NCI-H526 (cell line): ENCODE results near the gene PNMA8A.
"Not testable (repeated sequence)": the region's sequence is repeated elsewhere in the genome, so short reads cannot be mapped to it uniquely, and the experiment has no call there.

ENCODE experiments used
- DNase-seq, 2 experiments: peaks; one replicate each; lab custom pipeline; 2025; lab: John Stamatoyannopoulos, UW

Gene PNMA8A, protein sequence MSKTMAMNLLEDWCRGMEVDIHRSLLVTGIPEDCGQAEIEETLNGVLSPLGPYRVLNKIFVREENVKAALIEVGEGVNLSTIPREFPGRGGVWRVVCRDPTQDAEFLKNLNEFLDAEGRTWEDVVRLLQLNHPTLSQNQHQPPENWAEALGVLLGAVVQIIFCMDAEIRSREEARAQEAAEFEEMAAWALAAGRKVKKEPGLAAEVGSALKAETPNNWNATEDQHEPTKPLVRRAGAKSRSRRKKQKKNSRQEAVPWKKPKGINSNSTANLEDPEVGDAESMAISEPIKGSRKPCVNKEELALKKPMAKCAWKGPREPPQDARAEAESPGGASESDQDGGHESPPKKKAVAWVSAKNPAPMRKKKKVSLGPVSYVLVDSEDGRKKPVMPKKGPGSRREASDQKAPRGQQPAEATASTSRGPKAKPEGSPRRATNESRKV

DNA sequence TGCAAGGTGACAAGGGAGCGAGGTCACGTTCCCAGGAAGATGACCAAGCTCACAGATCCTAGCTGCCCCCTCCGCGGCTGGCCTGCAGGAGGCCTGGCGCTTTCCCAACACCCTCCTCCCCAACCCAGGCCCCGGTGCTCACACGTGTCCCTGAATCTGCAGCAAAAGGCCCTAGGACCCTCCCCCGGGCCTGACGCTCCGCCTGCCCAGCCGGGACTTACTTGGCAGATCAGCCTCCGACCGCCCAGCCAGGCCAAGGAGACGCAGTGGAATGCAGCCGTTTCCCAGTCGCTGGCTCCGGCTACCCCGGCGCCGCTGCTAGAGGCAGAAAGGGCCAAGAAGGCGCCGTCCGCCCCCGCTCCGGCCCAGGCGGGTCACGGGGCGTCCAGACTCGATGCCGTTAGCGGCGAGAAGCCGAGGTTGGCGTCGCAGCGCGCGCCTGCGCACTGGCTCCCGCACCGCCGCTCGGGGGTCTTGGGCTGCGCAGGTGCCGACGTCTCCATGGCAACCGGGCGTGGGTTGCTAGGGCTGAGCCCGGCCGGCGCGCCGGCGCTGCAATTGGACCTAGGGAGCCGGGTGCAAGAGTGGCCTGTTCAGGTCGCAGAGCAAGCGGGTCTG is at the start of gene PNMA8A:
PNMA8A (minus strand) TSS at position 448 of the 618 bp plus-strand sequence. CDS start 528 bp downstream, outside the sequence.
- peak; percentile 68 to 96 for DNase-seq

DNA sequence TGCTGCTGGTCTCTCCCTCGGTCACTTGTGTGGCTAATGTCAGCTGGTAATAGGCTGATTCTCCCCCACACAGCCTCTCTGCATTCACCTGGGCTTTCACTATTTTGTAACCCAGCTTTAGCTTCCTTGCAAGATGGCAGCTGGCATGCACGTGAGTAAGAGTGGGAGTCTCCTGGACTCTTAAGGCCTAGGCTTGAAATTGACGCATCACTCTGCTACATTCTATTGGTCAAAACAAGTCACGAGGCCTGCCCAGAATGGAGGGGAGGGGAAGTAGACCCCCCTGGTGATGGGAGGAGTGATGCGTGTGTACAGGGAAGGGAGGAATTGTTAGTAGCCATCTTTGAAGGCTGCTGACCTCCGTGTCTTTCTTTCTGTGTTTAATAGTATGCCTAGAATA is 49.3 kb upstream of the PNMA8A start:
- DNase-seq = no peak

DNA sequence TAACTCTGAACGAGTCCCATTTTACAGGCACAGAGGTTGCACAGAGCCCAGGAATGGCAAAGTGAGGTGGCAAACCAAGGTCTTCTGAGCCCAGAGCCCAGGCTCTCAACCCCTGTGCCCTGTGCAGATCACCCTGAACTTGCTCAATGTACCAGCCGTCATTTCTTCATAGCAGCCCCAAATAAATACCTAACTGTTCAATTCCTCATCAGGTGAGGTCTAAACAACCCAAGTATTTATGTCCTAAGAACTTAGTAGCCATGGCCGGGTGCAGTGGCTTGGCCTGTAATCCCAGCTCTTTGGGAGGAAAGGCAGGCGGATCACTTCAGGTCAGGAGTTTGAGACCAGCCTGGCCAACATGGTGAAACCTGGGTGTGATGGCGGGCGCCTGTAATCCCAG is 46.1 kb upstream of the PNMA8A start:
- DNase-seq = no peak

DNA sequence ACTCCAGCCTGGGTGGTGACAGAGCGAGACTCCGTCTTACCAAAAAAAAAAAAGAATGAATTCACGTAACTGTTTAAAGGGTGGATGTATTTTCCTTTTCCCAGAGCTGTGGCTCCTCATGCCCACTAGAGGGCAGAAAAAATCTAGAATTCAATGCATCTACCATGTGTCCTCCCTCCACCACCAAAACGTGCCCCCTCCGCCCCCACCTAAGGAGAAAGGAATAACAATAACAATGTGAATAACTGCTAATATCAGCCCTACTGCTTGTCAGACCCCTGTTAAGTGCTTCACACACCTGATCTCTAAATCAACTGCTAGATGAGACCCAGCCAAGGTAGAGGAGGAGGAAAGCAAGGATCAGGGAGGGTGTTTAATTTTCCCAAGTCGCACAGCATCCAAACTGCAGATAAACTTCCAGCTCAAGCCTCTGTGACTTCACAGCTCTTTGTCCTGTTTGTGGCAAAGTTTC is 44.6 kb upstream of the PNMA8A start:
- DNase-seq = peak in 1 of 2 experiments; percentile 51

DNA sequence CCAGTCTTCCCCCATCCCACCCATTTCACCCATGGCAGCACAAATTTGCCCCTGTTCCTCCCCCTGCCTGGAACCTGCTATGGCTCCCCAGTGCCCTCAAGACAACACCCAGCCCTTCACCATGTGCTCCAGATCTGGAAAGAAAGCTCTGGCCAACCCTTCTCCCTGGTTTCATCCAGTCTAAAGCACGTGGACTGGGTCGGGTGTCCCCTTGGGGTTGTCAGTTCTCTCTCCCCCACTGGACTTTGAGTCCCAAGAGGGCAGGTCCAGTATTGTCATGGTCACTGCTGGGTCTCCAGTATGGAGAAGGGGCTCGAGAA is 43.9 kb upstream of the PNMA8A start:
- DNase-seq = no peak

DNA sequence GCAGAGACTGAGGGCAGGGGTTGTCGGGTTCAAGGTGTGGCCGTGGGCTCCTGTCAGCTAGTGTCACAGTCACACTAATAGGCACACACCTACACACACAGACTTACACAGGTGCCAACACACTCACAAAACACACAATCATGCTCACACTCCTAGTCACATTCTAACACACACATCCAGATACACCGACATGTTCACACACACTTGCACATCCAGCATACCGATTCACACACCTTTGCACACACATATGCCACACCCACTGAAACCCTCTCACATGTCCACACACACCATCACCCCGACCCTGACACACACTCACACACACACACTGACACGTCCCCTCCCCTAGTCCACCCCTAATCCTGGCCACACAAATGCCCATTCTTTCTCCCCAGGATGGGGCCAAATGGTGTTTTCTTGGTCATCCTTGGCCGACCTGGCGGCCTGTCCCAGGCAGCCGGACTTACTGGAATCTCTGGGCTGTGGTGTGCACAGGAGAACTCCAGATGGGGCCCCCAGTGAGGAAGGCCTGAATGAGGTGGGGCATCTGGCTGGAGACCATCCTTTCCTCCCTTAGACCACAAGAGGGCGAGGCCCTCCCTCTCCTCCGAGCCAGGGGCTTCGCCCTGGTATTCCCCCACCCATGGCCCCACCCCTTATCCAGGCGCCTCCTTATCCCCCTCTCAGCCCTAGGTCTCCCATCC is 43.4 kb upstream of the PNMA8A start:
- no peak for DNase-seq

DNA sequence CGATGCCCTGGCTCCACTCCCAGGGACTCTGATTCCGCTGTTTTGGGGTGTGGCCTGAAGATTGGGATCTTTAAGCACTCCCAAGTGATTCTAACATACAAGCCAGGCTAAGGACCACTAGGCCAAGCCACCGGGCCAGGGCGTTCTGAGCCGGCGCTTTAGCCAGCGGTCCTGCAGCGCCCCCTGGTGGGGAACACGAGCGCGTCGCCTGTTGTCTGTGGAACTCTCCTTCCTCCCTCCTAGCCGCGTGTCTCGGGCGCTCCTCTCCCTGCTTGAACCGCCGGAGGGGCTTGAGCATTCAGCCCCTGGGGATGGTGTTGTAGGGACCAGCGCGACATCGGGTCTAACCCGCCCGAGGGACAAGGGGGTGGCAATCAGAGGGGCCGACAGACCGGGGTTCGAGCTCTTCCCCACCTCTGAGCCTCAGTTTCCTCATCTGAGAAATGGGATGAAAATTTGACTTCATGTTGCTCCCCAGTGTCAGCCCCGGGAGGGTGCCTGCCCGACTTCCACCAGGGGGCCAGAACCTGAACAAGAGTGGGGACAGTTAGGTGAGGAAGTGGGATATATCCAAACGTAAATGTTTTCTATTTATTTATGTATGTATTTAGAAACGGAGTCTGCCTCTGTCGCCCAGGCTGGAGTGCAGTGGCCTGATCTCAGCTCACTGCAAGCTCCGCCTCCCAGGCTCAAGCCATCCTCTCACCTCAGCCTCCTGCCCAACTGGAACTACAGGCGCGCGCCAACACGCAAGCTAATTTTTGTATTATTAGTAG is 42.3 kb upstream of the PNMA8A start:
- peak; percentile 22 to 82 for DNase-seq

DNA sequence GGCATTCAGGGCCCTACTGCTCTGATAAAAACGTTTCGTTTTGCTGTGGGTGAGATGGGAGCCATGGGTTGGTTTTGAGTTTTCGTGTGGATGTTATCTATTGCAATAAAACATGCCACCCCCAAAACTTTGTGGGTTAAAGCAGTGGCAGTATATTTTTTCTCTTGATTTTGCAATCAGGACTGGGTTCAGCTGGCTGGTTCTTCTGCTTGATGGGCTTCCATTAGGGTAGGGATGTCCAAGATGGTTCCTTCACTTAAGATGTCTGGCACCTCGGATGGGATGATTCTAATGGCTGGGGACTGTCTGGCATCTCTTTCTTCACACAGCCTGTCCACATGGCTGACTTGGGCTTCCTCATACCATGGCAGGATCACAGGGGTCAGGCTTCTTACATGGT is 39.9 kb upstream of the PNMA8A start:
- no peak for DNase-seq

DNA sequence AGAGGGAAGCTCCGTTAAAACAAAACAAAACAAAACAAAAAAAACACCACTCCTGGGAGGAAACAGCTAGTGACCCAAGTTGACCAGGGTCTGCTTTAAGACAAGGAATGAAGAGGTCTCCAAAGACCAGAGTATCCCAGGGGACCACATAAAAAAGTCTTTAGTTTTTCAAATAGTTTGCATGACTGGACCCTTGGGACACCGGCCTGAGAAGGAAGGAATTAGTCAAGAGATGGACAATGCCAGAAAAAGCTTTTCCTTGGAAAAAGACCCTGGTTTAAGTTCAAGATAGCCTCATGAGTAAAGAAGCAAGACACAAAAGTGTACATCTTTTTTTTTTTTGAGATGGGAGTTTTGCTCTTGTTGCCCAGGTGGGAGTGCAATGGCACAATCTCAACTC is 36.8 kb upstream of the PNMA8A start:
- DNase-seq = no peak

DNA sequence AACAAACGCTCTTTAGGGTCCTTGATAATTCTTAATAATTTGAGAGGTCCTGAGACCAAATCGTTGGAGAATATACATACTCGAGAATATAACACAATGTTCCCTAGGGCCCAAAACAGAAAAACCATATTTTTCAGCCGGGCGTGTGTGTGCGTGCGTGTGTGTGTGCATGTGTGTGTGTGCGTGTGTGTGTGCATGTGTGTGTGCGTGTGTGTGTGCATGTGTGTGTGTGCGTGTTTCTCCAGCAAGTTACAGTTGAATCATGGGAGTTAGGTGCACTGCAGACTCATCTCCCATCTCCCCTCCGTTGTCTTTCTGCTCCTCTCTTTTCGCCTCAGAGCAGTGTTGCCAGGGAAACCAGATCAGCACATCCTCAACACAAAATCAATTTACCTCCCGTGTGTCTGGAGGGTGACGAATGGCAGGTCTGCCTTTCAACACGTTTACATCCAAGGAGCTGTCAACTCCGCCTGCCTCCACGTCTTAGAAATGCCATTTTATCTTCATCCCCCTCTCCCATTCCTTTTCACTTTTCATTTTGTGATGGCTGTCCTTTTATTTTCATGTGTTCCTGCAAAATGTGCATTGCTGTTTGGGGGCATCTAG is 32.6 kb upstream of the PNMA8A start:
- DNase-seq = no peak

DNA sequence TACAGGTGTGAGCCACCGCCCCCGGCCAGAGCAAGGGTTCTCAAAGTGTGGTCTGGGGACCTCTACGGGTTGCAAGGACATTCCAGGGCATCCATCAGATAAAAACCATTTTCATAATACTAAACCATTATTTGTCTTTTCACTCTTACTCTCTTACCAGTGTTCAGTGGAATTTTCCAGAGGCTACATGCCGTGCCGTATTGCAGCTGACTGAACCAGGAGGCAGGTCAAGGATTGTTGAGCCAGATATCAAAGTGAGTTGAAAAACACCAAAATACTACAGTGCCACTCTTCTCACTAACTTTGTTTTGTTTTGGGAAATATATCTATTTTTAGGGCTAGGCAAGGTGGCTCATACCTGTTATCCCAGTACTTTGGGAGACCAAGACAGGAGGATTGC is 31.5 kb upstream of the PNMA8A start:
- no peak for DNase-seq

DNA sequence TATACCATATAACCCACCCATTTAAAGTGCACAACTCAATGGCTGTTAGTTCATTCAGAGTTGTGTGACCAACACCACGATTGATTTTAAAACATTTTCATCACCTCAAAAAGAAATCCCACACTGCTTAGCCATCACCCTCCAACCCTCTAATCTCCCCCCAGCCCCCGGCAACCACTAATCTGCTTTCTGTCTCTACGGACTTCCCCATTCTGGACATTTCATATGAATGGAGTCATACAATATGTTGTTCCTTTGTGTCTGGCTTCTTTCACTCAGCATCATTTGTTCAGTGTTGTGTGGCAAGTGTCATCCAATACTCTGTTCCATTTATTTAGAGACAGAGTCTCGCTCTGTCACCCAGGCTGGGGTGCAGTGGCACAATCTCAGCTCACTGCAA is 28.3 kb upstream of the PNMA8A start:
- no peak for DNase-seq

DNA sequence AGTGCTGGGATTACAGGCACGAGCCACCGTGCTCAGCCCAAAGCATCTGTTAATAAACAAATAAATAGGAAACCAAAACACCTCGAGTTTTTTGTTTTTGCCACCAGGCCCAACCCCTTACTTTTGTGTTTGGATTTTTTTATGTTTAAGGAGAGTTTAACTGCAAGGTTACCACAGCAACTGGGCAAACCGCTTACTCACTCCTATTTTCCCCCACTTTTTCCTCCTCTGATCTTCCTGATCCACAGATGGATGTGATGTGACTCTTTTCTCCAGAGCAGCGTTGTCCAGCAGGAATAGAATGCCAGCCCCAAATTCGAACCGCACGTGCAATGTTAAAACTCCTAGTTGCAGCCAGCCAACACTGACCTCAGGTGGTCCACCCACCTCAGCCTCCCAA is 26.4 kb upstream of the PNMA8A start:
- no peak for DNase-seq

DNA sequence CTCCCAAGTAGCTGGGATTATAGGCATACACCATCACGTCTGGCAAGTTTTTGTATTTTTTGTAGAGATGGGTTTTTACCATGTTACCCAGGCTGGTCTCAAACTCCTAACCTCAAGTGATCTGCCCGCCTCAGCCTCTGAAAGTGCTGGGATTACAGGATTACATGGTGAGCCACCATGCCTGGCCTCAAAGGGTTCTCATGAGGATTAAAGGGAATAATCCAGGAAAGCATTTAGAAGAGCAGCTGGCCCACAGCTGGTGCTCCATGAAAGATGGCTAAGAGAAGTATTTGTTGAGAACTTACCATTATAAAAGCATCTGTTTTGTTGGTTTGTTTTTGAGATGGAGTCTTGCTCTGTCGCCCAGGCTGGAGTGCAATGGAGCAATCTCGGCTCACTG is 25.5 kb upstream of the PNMA8A start:
- DNase-seq = not testable (repeated sequence)

DNA sequence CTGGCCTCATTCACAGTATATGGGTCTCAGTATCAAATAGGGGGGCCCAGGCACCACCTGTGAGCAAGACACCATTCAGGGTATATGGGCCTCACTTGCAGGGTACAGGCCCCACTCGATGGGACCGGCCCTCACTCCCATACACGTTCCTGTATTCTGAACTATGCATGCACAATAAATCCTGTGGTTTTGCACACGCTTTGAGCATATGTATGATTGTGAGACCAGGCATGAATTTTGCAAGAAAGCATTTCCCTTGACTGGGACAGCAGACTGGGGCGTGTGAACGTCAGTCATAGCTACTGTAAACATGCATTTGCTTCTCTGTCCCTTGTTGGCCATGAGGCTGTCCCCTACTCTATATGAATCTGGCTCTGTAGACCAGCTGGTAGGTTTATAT is 24.9 kb upstream of the PNMA8A start:
- no peak for DNase-seq

DNA sequence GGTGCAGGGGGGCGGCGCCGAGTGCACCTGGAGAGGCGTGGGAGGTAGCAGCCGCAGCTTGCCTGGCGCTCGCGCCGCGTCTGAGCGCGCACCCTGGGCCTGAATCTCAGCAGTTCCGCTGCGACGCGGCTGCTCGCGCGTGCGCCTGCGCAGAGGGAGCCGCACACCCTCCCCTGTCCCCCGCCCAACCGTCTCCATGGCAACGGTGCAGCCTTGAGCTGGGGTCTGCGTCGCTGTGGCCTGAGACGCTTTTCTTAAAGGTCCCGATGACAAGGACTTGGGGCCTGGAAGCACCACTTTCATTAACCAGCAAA is 24.4 kb upstream of the PNMA8A start, which contains the start of gene PNMA8B:
PNMA8B (minus strand) TSS at position 82 of the 314 bp plus-strand sequence. CDS start 402 bp downstream, outside the sequence.
- DNase-seq = peak; percentile 62 to 95

DNA sequence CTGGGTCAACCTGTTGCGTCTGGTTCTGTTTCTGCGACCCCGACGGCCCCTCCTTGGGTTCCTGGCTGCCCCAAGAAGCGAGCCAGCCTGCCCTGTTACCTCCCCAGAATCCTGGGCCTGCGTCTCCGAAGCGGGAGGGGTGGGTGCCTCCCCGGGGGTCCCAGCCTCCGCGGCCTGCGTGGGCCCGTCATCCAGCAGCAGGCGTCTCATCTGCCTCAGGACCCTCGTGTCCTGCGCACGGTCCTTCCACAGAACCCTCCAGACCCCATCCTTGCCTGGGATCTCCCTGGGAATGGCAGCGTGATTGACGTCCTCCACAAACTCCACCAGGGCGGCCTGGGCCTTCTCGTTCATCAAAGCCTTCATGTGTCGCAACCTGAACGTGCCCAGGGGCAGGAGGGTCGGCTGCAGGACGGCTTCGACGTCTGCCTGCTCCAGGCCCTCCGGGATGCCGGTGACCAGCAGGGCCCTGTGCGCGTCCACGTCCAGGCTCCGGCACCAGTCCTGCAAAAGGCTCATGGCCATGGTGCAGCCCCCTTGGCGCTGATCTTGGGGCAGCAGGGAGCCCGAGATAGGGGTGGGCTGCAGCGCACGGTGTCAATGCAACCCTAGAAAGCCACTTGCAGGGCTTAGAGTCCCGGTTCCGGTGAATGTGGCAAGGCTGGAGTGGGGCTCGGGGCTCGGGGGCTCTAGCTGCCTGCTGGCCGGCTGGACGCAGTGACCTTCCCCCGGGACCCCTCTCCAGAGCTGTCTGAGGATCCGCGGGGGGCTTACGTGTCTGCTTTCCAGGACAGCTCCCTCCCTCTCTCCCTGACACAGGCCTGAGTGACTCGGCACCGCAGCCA is 23.8 kb upstream of the PNMA8A start:
- DNase-seq = no peak

DNA sequence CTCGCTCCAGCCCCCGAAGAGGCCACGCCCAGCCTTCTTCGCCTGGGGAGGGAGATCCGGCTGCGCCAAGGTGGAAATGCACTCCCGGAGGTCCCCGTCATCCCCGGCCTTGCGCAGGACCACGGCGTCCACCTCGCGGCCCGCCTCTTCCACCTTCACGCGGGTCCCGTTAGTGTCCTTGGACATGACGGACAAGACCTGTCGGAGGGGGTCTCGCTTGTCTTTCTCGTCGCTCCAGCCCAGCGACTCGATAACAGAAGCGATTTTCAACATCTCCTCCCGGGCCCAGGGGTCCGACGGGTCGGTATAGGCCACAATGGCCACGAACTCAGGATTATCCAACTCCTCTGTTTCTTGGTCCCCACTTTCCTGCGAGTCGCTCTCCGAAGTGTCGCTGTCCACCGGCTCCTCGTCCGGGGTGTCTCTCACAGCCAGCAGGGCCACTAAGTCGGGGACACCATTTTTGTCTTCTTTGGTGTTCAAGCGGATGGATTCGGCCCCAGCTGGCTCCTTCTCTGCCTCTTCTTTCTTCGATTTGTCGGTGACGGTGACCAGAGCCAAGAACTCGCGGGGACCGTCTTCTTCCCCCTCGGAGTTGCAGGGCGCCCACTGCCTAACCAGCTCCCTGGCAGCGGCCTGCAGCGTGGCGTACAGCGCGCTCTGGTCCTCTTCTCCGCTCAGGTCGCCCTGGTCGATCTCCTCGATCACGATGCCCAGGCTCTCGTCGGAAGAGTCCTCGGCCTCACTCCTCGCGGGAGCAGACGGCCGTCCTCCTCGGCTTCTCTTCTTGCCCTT is 23.0 kb upstream of the PNMA8A start:
- DNase-seq = no peak

DNA sequence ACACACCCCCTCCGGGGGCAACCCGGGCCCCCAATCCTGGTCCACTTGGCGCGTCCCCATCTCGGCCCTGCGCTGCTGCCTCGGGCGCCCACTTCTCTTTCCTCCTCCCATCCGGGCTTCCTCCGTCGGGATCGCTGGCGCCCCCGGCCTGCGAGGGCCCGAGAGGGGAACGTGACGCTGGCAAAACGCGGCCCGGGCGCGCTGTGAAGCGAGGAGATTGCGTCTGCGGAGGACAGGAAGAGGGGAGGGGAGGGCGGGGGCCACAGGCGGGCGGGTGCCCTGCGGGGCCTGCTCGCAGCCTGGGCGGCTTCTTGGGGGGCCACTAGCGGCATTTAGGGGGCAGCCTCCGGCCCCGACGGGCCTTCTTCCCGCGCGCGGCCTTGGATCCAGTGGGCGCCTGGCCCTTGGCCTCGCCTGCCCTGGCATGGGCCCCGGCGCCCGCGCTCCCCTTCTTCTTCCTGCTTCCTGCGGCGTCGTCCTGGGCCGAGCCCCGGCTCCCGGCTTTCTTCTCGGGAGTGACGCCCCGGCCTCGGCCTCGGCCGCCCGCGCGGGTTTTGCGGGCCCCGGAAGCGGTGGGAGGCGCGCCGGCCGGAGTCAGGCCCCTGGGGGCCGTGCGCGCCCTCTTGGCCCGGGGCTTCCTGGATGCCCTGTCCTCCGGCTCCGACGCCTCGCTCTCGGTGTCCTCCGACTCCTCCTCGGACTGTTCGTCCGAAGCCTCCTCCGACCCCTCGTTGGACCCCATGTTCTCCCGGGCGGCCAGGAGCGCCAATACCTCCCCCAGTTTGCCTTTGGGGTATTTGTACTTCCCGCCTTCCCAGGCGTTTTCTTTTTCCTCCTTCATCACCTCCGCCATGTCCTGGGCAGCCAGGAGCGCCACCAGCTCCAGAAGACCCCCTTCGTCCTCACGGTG is 22.1 kb upstream of the PNMA8A start:
- peak in 1 of 2 experiments; percentile 32 for DNase-seq
